ENCODE results near the gene STK36.

Gene STK36

GRCh38 chr2:218671654-218672566, at the start of gene STK36, which contains the start of gene RNF25:
TSS of gene STK36 (plus strand) at chr2:218672086. CDS start at chr2:218672830, 744 bp downstream.
TSS of gene RNF25 (minus strand) at chr2:218672002. CDS start at chr2:218671970, 32 bp downstream.
- peak; percentile 91 for DNase-seq

GRCh38 chr2:218622606-218623365, 49.1 kb upstream of the STK36 start:
- no peak for DNase-seq

- no peak for DNase-seq
Measured at GRCh38 chr2:218623366-218623705, 48.5 kb upstream of the STK36 start.

- DNase-seq = no peak
Measured at GRCh38 chr2:218626369-218626768, 45.5 kb upstream of the STK36 start.

GRCh38 chr2:218627939-218628338, 43.9 kb upstream of the STK36 start:
- no peak for DNase-seq

GRCh38 chr2:218631837-218632236, 40.0 kb upstream of the STK36 start:
- no peak for DNase-seq

GRCh38 chr2:218635719-218636118, 36.2 kb upstream of the STK36 start:
- no peak for DNase-seq

- DNase-seq = no peak
Measured at GRCh38 chr2:218638372-218638771, 33.5 kb upstream of the STK36 start.

- DNase-seq = no peak
Measured at GRCh38 chr2:218642121-218642656, 29.7 kb upstream of the STK36 start.

GRCh38 chr2:218642786-218643185, 29.1 kb upstream of the STK36 start:
- DNase-seq = no peak

- no peak for DNase-seq
Measured at GRCh38 chr2:218643751-218644310, 28.1 kb upstream of the STK36 start.

GRCh38 chr2:218644721-218645120, 27.2 kb upstream of the STK36 start:
- DNase-seq = no peak

- no peak for DNase-seq
Measured at GRCh38 chr2:218645126-218645525, 26.8 kb upstream of the STK36 start.

GRCh38 chr2:218648088-218648786, 23.6 kb upstream of the STK36 start:
- DNase-seq = no peak

GRCh38 chr2:218648787-218649100, 23.1 kb upstream of the STK36 start:
- no peak for DNase-seq

- DNase-seq = no peak
Measured at GRCh38 chr2:218655751-218656150, 16.1 kb upstream of the STK36 start.

- DNase-seq = peak; percentile 40
Measured at GRCh38 chr2:218658671-218659257, 13.1 kb upstream of the STK36 start.

GRCh38 chr2:218659258-218659987, 12.5 kb upstream of the STK36 start, which contains the start of the genes BCS1L and ZNF142:
TSS of gene BCS1L (plus strand) at chr2:218659683. CDS start at chr2:218660988, 1,305 bp downstream.
TSS of gene ZNF142 (minus strand) at chr2:218659623. CDS start at chr2:218656429, 3,194 bp downstream.
- peak; percentile 94 for DNase-seq

GRCh38 chr2:218659988-218660358, 11.9 kb upstream of the STK36 start:
- DNase-seq = no peak

- DNase-seq = no peak
Measured at GRCh38 chr2:218662377-218662776, 9.5 kb upstream of the STK36 start.

GRCh38 chr2:218662827-218663226, 9.1 kb upstream of the STK36 start:
- DNase-seq = no peak

- no peak for DNase-seq
Measured at GRCh38 chr2:218663901-218664300, 8.0 kb upstream of the STK36 start.
